LNCAP (cell line): ENCODE results near the gene C19orf85.

Experiments used
- CTCF ChIP-seq: fragments of 450-650 bp; IDR thresholded peaks from 2 replicates; pipeline ENCODE4 v1.5.1; 2017; ENCODE audit warnings: mild to moderate bottlenecking

The C19orf85 gene

GRCh38 chr19:55486971-55487923, 22.7 kb upstream of the C19orf85 start:
- TF ChIP-seq CTCF, result no peak

- TF ChIP-seq CTCF, result no peak
Observed at GRCh38 chr19:55486043-55486970, 21.8 kb upstream of the C19orf85 start.

- TF ChIP-seq CTCF, result no peak
Observed at GRCh38 chr19:55485439-55486011, 21.0 kb upstream of the C19orf85 start.

GRCh38 chr19:55484593-55485438, 20.3 kb upstream of the C19orf85 start, which contains the start of gene NAT14:
Gene NAT14, plus strand, starts transcription at chr19:55485188. Its CDS starts 521 bp downstream, at chr19:55485709.
- TF ChIP-seq CTCF, result no peak

- no peak for TF ChIP-seq CTCF
Observed at GRCh38 chr19:55483706-55484592, 19.4 kb upstream of the C19orf85 start.

- no peak for TF ChIP-seq CTCF
Observed at GRCh38 chr19:55482967-55483705, 18.6 kb upstream of the C19orf85 start.
